DOHH2 (cell line): ENCODE results near the gene OR10G7.

Experiments used
- H3F3A ChIP-seq: fragments of 200-600 bp; sonication (generic), shearing (Covaris generic); 2 replicates; pipeline ENCODE4 v1.6.0; 2016; ENCODE audit warnings: antibody characterized with exemption, mild to moderate bottlenecking; ENCODE audit not compliant: control insufficient read depth, insufficient read depth
- H3K27ac ChIP-seq: fragments of 200-600 bp; sonication (generic); 2 replicates; pipeline ENCODE4 v1.5.1; 2014; ENCODE audit warnings: low read depth, mild to moderate bottlenecking, low read length, moderate library complexity
- H3K27me3 ChIP-seq: fragments of 200-600 bp; sonication (generic); 2 replicates; pipeline ENCODE4 v1.6.1; 2014; ENCODE audit warnings: mild to moderate bottlenecking, low read length, mixed read lengths; ENCODE audit not compliant: control insufficient read depth
- H3K36me3 ChIP-seq: fragments of 200-600 bp; sonication (generic); 2 replicates; pipeline ENCODE4 v1.6.1; 2014; ENCODE audit warnings: mild to moderate bottlenecking, low read length, moderate library complexity, mixed read lengths; ENCODE audit not compliant: control insufficient read depth
- H3K4me1 ChIP-seq: fragments of 200-600 bp; sonication (generic); 2 replicates; pipeline ENCODE4 v1.6.1; 2014; ENCODE audit warnings: mild to moderate bottlenecking, low read length, mixed read lengths; ENCODE audit not compliant: control insufficient read depth
- H3K4me2 ChIP-seq: fragments of 200-600 bp; sonication (generic); 2 replicates; pipeline ENCODE4 v1.6.0; 2014; ENCODE audit warnings: mild to moderate bottlenecking, low read length, moderate library complexity
- H3K4me3 ChIP-seq: fragments of 200-600 bp; sonication (generic); 2 replicates; pipeline ENCODE4 v1.5.1; 2014; ENCODE audit warnings: mild to moderate bottlenecking, low read length, mixed read lengths
- H3K79me2 ChIP-seq: fragments of 200-600 bp; sonication (generic); 2 replicates; pipeline ENCODE4 v1.6.1; 2014; ENCODE audit warnings: mild to moderate bottlenecking, low read length, mixed read lengths; ENCODE audit not compliant: control insufficient read depth
- H3K9me2 ChIP-seq: fragments of 200-600 bp; sonication (generic); replicated peaks from 2 replicates; pipeline ENCODE4 v1.6.1; 2014; ENCODE audit warnings: mild to moderate bottlenecking, low read length, mixed read lengths; ENCODE audit not compliant: control insufficient read depth
- H3K9me3 ChIP-seq: fragments of 200-600 bp; sonication (generic); 2 replicates; pipeline ENCODE4 v1.6.1; 2014; ENCODE audit warnings: antibody characterized with exemption, low read length, mixed read lengths; ENCODE audit not compliant: control insufficient read depth, insufficient read depth
- H4K20me1 ChIP-seq: fragments of 200-600 bp; sonication (generic); 2 replicates; pipeline ENCODE4 v1.6.0; 2014; ENCODE audit warnings: low read depth, mild to moderate bottlenecking, antibody characterized with exemption, low read length, moderate library complexity; ENCODE audit not compliant: control insufficient read depth, insufficient read depth
- CTCF ChIP-seq: fragments of 200-600 bp; sonication (generic); IDR thresholded peaks from one replicate; pipeline ENCODE4 v1.5.1; 2014; ENCODE audit warnings: antibody characterized with exemption, mild to moderate bottlenecking, low read depth, low read length; ENCODE audit not compliant: poor library complexity, severe bottlenecking
- EZH2phosphoT487 ChIP-seq: fragments of 200-600 bp; sonication (generic); IDR thresholded peaks from 2 replicates; pipeline ENCODE4 v1.6.1; 2017; ENCODE audit warnings: borderline replicate concordance, mild to moderate bottlenecking, antibody characterized with exemption, low read length, moderate library complexity, mixed read lengths

Gene OR10G7, protein sequence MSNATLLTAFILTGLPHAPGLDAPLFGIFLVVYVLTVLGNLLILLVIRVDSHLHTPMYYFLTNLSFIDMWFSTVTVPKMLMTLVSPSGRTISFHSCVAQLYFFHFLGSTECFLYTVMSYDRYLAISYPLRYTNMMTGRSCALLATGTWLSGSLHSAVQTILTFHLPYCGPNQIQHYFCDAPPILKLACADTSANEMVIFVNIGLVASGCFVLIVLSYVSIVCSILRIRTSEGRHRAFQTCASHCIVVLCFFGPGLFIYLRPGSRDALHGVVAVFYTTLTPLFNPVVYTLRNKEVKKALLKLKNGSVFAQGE

DNA sequence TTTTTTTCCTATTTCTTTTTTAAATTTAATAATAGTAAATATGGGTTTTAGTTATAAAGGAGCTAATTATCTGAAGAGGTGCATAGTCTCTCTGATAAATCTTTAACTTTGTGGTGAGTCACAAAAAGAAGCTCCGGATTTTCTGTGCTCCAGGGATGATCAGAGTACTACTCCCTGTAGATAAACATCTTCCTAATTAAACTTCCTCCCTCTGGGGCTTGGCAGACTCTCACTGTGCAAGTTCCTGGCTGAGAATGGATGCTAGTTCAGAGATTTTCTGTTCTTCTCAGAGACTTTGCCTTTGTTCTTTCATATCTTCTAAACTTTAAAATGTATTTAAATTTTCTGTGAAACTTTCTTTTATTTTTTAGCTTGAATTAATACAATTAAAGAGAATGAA, at the start of gene OR10G7:
TSS of gene OR10G7 (minus strand) at position 72 of the 400 bp plus-strand sequence. CDS start 2,324 bp downstream, outside the sequence.
- Histone ChIP-seq H3K4me3 (no peak within 1 kb of the TSS), H3K4me2 (no peak within 1 kb of the TSS), H3K9me2 (no peaks in the 10 kb centered on the region), H3K27me3 (no peaks in the 10 kb centered on the region), H3K27ac (no peak within 1 kb of the TSS), H3K36me3 (no peaks in the 10 kb centered on the region), H3K9me3 (no peaks in the 10 kb centered on the region), H3F3A (no peaks in the 10 kb centered on the region), H4K20me1 (no peaks in the 10 kb centered on the region), H3K79me2 (no peaks in the 10 kb centered on the region), H3K4me1 (no peaks in the 10 kb centered on the region)
- TF ChIP-seq CTCF (no peak), EZH2phosphoT487 (no peak)

- Histone ChIP-seq H3K27me3 (peaks cover 5% of the 10 kb centered on the region; the same call in 1 of the 2 replicates), H3K79me2 (no peaks in the 10 kb centered on the region), H3K27ac (no peak overlapping the region), H3K4me1 (no peaks in the 10 kb centered on the region), H3K9me2 (no peaks in the 10 kb centered on the region), H3K4me3 (no peak overlapping the region), H3K9me3 (no peaks in the 10 kb centered on the region), H3K4me2 (no peak overlapping the region), H4K20me1 (no peaks in the 10 kb centered on the region), H3K36me3 (no peaks in the 10 kb centered on the region), H3F3A (no peaks in the 10 kb centered on the region)
- TF ChIP-seq CTCF, result no peak
- no peak for TF ChIP-seq EZH2phosphoT487
Measured at GRCh38 chr11:124085997-124086846, 45.1 kb upstream of the OR10G7 start.

DNA sequence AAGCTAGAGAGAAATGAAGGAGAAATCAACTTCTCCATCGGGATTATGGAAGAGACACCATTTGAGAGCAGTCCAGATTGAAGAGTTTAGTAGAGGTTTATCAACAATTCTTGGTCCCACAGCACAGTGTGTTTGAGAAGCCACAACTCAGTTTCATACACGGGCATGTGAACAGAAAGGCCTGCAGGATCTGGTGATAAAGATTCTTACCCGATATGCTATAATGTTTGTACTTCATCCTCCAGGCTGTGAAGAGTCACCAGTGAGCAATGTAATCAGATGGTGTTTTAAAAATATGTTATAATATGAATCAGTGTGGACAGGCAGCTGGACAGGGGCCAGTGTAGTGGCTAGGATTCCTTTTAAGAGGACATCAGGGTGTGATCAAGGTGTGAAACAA, 44.5 kb upstream of the OR10G7 start:
- no peaks in the 10 kb centered on the region for H3K9me3 ChIP-seq
- TF ChIP-seq CTCF (no peak), EZH2phosphoT487 (no peak)
- H3K4me2 ChIP-seq, result no peak overlapping the region
- no peaks in the 10 kb centered on the region for H3K79me2 ChIP-seq
- H3K4me3 ChIP-seq, result no peak overlapping the region
- H3K9me2 ChIP-seq, result no peaks in the 10 kb centered on the region
- H3K27me3 ChIP-seq, result peaks cover 2% of the 10 kb centered on the region; the same call in 1 of the 2 replicates
- no peaks in the 10 kb centered on the region for H3K36me3 ChIP-seq
- H3K27ac ChIP-seq, result no peak overlapping the region
- no peaks in the 10 kb centered on the region for H3F3A ChIP-seq
- H4K20me1 ChIP-seq, result no peaks in the 10 kb centered on the region
- H3K4me1 ChIP-seq, result no peaks in the 10 kb centered on the region
